LNCAP (cell line): ENCODE measurements around the gene GCK.

ENCODE experiments used
- CTCF ChIP-seq: fragments of 450-650 bp; IDR thresholded peaks from 2 replicates; pipeline ENCODE4 v1.5.1; 2017; ENCODE audit warnings: mild to moderate bottlenecking

Gene GCK

GRCh38 chr7:44101966-44102845, 87.0 kb downstream of the GCK start:
- TF ChIP-seq CTCF: no peak

DNA sequence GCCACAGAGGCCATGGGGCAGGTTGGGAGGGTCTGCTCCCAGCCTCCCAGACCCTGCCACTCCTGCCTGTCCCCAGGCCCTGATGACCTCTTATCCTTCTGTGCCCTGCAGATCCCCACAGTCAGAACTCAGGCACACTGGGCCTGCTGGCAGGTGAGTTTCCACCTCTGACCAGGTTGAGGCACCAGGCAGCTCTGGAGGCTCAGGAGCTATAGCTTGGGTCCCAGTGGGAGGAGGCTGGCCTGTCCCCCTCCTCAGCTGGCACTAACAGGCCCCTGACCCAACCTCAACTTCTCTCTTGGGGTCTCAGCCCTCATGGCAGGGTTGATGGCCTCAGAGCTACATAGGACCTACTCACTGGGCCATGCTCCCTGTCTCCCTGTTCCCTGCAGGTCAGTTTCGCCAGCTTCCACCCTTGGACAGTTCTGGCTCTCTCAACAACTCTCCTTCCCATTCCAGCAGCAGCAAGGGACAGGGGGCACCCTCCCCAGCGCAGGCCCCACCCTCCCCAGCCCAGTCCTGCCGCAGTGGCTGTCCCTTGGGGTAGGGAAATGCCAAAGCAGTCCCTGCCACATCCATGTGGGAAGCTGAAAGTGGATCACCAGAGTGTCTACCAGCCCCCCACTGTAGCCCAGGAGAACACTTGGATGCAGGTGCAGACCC, 87.8 kb downstream of the GCK start:
- no peak for TF ChIP-seq CTCF

DNA sequence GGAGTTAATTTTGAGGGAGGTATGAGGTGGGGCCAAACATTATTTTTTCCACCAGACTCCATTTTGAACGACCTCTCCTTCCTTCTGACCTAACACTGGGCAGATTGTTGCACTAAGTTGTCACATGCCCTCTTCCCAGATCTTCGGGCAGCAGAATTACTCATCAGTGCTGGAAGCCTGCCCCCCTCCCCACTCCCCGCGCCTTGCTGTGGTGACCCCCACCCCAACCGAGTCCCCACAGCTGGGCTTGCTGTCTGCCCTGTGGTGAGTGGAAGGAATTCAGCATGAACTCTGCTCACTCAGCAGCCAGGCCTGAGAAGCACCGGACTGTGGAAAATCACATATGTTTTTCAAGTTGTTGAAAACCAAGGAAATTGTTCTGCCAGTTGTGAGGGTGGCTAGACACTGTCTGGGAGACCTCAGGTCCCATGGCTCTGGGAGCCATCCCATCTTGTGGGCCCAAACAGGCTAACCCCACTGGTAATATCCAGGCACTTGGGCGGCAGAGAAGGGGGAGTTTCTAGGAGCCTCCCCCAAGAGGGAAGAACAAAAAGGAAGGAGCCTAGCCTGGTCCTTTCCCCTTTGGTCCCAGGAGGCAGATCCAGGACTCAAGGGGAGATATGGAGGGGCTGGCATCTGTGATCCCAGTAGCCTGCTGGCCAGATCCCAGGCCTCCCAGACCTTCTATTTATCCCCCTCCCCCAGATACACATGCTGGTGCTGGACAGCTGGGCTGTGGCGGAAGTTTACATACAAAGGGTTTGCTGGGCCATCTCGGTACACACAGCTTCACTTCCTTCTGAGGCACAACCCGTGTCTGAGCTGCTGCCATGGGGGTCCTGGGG, 88.6 kb downstream of the GCK start:
- no peak for TF ChIP-seq CTCF

DNA sequence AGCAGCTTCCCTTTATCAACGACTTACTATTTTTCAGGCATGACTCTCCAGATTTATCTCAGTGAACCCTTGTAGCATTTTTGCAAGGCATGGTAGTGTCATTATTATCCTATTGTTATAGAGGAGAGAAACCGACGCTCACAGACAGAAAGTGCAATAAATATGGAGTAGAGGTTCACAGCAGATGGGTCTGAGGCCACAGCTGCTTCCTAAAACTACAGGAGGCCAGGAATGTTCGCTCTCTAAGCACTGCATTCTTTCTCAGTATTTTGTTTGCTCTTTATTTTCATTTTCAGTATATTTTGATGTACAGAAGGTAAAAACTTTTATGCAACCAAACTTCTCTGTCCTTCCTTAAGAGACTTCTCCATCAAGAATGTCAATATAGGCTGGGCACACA, 89.6 kb downstream of the GCK start:
- TF ChIP-seq CTCF: no peak

- TF ChIP-seq CTCF: no peak
Observed at GRCh38 chr7:44098092-44099068, 90.9 kb downstream of the GCK start.

DNA sequence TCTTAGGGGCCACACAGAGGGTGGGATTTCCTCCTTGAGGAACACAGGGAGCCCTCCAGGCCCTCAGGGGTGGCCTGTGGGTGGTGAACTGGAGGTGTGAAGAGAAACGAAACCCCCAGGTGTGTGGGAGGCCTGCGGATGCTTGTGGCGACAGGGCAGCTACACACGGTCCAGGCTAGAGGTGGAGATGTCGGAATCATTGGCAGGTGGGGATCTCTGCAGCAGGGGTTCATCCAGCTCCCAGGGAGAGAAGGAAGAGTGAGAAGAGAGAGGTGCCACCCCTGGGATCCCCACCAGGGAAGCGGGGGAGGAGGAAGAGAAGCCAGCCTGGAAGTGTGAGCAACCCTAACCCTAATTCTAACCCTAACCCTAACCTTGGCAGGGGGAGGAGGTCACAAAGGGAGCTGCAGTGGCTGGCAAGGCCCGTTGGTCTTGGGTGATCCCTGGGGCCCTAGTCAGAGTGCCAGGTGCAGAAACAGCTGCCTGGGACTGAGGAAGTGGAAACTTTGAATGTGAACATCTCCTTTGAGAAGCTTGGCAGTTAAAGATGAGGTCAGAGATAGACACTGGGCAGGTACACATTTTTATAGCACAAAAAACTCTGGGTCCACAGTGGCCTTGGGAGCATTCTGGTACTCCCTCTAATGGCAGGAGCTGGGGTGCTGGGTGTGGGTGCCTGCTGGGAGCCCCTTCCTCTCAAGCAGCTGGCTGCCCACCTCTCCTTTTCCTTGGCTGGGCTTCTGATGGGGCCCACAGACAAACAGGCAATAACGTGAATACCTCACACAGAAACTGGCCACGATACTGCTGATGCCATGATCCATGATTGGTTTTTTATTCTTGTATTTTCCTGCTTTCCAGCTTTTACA, 91.9 kb downstream of the GCK start:
- no peak for TF ChIP-seq CTCF
